Neural progenitor cell (in vitro differentiated cells): ENCODE results near the gene DUOX1.

Source experiments
- EZH2 ChIP-seq: fragments of 200-600 bp; sonication (generic); IDR thresholded peaks from 2 replicates; pipeline ENCODE4 v1.6.1; 2017; ENCODE audit warnings: antibody characterized with exemption, mild to moderate bottlenecking, moderate library complexity
- TF ChIP-seq, protein P1 (sequence below): fragments of 200-600 bp; sonication (generic); IDR thresholded peaks from 2 replicates; pipeline ENCODE4 v1.5.1; 2017; ENCODE audit warnings: antibody characterized with exemption, mild to moderate bottlenecking

DNA sequence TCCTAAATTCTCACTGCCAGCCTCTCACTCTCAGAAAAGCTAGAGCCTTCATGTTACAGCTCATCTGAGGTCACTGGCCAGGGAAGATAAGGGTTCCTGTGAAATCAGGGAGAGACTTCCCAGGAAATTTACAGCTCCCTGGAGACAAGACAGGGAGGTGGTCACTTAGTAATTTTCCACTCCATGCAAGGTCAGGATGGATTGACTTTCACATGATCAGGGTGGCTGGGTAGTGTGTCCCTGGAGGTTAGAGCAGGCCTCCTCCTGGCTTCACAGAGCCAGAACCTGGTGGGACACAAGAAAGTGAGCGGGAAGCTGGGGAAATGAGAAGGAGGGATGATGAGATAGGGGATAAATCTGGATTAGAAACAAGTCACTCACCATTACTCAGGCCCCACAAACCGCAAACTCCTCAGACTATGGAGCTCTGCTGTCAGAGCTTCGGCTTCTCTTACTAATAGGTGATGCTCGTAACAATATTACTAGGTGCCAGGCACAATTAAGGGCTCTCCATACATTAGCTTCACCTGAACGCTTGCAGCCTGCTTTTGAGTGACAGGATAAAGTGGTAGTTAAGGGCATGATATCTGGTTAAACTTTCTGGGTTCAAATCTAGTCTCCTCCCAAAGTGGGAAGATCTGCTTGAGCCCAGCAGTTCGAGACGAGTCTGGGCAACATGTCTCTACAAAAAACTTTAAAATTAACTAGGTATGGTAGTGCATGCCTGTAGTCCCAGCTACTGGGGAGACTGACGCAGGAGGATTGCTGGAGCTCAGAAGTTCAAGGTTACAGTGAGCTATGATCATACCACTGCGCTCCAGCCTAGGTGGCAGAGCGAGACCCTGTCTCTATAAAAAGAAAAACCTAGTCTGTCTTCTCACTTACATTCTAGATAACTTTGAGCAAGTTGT lies 40.7 kb upstream of the DUOX1 start:
- TF ChIP-seq, protein P1, sequence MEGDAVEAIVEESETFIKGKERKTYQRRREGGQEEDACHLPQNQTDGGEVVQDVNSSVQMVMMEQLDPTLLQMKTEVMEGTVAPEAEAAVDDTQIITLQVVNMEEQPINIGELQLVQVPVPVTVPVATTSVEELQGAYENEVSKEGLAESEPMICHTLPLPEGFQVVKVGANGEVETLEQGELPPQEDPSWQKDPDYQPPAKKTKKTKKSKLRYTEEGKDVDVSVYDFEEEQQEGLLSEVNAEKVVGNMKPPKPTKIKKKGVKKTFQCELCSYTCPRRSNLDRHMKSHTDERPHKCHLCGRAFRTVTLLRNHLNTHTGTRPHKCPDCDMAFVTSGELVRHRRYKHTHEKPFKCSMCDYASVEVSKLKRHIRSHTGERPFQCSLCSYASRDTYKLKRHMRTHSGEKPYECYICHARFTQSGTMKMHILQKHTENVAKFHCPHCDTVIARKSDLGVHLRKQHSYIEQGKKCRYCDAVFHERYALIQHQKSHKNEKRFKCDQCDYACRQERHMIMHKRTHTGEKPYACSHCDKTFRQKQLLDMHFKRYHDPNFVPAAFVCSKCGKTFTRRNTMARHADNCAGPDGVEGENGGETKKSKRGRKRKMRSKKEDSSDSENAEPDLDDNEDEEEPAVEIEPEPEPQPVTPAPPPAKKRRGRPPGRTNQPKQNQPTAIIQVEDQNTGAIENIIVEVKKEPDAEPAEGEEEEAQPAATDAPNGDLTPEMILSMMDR, result no peak
- no peak for TF ChIP-seq EZH2
